Measurements from ENCODE around the gene EXOC6B.

DNA sequence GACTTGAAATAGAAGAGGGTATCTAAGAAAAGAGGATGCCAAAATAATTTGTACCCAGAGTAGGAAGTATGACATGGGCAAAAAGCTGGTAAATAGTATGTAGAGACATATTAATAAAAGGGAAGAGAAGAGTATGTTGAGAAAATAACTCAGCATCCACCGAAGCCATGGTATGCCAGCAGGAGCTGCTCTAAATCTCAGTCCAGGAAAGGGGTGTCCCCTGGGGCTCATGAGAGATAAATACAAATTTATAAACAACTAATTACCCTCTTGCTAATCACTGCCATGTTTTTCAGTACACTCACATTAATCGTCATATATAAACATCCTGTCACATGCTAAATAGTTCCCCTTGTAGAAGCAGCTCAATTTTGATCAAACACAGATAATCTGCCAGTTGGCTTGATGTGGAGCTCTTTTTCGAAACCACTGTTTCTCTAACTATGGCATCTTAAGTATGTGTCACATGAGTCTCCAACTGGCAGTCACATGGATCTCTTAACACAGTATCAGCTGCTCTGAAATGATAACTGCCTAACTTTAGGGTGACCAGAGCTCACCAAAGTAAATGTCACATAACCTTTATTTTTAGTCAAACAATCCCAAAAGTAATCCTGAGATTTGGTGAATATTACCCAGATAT is 31.9 kb downstream of the EXOC6B start:
- no peak for TF ChIP-seq TSHZ2 (CRISPR knock-in tag; IDR thresholded peaks at IDR 0.05)
- TF ChIP-seq RARB (CRISPR knock-in tag; IDR thresholded peaks at IDR 0.05), result no peak
- TF ChIP-seq SNAI2 (CRISPR knock-in tag; IDR thresholded peaks at IDR 0.05), result no peak

Data from SK-N-SH treated with all-trans-retinoic acid at 6 μM for 48 hours (cell line).